ENCODE results near the gene GID4.

DNA sequence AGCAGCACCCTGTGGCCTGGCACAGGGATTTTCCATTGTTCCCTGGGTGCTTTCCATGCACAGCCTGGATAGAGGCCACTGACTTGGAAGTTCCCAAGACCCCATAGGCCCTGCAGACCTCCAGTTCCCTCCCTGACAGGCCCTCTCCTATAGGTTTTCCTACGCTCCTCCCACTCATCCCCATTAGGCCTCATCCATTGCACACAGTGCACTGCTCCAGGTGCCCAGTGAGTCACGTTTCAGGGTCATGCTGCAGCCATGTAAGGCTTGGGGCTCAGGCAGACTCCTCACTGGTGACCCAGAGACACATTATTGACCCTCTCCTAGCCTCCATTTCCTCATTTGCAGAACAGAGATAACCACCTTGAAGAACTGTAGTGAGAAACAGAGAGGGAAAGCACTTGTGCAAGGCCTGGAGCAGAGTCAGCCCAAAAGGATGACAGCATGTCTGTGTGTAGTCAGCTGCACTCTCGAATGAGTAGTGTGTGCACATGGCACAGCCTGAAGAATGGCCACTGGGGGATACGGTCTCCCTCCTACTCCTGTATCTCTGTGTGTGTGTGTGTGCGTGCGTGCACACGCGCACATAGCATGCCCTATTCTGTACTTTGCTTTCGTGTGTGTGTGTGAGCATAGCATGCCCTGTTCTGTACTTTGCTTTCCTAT is 39.7 kb upstream of the GID4 start:
- TF ChIP-seq, protein P1, sequence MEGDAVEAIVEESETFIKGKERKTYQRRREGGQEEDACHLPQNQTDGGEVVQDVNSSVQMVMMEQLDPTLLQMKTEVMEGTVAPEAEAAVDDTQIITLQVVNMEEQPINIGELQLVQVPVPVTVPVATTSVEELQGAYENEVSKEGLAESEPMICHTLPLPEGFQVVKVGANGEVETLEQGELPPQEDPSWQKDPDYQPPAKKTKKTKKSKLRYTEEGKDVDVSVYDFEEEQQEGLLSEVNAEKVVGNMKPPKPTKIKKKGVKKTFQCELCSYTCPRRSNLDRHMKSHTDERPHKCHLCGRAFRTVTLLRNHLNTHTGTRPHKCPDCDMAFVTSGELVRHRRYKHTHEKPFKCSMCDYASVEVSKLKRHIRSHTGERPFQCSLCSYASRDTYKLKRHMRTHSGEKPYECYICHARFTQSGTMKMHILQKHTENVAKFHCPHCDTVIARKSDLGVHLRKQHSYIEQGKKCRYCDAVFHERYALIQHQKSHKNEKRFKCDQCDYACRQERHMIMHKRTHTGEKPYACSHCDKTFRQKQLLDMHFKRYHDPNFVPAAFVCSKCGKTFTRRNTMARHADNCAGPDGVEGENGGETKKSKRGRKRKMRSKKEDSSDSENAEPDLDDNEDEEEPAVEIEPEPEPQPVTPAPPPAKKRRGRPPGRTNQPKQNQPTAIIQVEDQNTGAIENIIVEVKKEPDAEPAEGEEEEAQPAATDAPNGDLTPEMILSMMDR (IDR thresholded peaks at IDR 0.05): no peak
- no peak for TF ChIP-seq POLR2A (IDR thresholded peaks at IDR 0.05)

Measured in right lobe of liver (tissue), 4 donors.